Islet of Langerhans (tissue), 1 donor: ENCODE results near the gene PDZD8.

ENCODE experiments used
- FAIRE-seq: peaks from one replicate; lab custom pipeline; 2011; peaks lifted over from hg19 to GRCh38; lab: Jason Lieb, UNC

The PDZD8 gene

DNA sequence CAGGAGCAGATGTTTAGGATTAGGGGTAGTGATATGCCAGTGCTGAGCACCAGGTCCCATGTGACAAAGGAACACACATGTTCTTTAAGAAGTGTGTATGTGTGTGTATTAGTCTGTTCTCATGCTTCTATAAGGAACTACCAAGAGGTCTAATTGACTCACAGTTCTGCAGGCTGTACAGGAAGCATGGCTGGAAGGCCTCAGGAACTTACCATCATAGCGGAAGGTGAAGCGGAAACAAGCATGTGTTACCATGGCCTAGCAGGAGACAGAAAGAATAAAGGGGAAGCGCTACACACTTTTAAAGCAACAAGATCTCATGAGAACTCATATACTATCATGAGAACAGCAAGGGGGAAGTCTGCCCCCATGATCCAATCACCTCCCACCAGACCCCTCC is 22.8 kb upstream of the PDZD8 start:
- no peak for FAIRE-seq

DNA sequence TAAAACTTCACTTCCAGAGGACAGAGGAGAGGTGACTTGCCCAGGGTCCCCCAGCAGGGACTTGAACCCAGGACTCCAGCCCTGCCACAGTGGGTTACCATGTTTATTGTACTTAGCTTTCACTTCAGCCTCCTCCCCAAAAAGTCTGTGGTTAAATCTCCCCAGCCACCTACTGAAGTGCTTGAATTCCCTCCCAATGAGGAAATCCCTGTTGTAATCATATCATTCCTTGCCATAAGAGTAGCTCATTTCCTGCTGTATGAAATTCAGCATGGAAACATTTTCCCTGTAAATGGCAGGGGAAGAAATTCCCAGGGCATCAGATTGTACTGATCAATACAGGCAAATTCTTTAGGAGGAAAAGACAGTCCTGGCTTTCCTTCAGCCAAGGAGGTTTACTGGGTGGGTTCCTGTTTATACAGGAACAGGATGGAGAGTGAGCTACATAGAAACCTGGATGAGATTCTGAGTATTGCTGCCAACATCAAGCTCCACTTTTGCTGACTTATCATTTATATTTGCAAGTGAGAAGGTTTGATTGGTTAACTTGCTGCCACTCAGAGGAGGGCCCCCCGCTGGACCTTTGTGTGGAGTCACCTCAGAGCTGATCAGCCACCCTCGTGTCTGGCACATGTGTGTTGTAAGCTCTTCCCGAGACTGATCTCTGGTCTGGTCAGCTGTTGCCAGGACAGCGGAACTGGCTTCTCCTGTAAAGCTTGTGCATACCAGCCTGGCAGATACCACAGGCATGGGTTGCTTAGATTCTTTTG is 16.4 kb upstream of the PDZD8 start:
- no peak for FAIRE-seq

DNA sequence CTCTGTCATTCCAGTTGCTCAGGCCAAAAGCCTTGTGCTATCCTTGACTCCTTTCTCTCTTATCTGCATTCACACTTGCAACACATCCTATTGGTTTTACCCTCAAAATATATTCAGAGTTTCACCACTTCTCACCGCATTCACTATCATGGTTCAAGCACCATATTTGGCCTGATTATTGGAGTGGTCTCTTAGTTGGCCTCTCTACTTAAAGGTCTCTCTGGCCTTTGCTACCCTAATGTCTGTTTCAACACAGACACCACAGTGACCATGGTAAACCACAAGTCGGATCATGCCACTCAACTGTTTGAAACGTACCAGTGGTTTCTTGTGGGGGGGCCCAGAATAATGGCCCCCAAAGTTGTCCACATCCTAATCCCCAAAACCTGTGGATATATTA is 15.2 kb upstream of the PDZD8 start:
- FAIRE-seq: no peak

DNA sequence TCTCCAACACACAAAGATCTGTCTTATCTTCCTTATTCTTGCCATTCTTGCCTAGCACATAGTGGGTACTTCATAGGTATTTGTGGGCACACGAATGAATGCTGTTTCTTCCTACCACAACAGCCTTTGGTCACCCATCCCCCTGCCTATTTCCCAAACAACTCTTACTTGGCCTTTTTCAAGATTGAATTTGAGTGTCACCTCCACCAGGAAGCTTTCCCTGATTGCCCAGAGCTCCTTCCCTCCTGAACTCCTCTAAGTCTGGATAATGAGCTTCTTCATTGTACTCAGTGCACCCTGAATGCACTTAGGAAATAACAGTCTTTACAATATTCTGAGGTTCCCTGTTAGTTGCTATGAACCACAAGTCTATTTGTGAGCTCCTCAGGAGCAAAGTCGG is 11.6 kb upstream of the PDZD8 start:
- FAIRE-seq: no peak

DNA sequence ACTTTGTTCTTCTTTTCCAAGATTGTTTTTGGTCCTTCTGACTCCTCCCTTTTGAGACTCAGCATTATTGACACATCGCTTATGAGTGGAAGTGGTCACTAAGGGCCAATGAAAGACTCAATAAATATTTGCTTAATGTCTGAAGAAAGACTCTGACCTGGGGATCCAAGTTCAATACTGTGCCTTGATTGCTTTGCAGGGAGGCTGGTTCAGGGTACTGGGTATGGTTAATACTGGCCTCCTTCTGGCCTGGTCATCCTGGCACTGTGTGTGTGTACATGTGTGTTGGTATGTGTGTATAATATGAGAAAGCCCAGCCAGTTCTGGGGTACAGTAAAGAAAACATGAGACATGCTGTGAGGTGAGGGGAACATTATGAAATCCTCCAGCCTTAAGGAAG is 7.6 kb upstream of the PDZD8 start:
- no peak for FAIRE-seq

DNA sequence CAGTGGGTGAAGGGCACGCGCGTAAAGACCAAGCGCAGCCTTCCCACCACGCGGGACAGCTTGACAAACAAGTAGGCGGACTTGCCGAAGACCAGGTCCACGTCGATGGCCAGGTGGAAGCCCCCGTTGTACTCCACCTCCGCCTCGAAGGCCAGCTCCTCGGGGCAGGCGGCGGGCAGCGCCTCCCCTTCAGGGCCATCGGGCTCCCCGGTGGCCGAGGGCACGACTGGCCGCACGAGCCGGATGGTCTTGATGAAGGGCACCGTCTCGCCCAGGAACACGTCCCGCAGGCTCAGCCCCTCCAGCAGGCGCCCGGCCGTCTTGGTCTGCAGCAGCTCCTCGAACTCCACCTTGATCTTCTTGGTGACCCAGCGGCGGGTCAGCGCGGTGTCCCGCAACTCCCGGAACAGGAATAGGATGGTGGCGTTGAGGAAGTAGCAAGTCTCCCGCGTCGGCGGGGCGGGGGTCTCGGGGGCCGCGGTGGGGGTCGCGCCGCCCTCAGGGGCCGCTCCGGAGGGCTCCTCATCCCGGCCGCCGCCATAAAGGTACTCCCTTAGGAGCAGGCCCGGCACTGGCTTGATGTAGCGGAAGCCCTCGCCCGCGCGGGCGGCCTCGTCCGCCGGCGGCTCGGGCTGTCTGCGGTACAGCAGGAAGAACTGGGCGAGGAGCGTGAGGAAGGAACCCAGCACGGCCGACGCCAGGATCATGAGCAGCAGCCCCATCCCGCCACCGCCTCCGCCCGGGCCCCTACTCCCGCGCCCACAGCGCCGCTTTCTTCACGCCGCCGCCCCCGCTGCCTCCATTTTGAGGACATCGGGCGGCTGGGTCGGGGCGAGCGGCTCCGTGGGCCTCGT is 507 bp downstream of the PDZD8 start:
- no peak for FAIRE-seq

DNA sequence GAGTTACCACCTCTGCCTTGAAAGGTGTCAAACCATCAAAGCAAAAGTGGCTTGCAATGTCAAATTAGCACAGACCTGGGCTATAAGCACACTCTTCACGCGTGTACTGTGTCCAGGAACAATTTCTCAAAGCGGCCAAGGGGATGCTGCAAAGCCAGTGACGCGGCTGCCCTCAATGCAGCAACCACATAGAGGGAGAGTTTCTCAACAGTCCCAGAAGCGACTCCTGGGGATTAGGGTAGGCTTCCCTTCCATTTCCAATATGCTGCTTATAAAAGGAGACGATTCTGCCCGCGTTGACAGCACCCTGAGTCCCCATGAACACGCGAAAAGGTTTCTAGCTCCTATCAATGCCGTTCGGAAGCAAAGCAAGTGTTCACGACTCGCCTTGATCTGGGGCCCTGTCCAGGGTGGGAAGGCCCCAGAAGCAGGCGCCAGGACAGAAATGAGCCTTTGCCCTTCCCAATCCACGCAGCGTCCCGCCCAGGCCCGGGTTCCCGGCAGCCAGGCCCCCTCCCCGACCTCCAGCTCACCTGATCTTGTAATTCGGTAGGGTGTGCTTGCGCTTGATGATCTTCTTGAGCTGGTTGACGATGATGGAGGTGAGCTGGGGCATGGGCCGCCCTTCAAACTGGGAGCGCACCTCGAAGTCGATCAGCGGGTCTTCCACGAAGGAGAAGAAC is 1.3 kb downstream of the PDZD8 start:
- FAIRE-seq: no peak

DNA sequence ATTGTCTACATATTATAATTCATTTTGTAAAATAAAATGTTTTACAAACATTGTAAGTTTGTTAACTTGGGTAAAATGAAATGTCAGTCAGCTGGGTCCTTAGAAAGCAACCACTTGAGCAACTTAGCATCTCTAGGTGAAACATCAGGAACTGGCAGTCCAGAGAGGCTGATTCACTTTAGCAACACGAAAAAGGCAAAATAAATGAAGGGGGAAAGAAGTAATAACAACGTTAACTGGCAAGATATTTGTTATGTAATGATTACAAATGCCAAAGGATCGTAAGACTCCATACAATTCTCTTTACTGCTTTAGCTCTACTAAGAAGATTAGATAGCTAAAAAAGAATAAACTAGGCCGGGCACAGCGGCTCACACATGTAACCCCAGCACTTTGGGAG is 5.0 kb downstream of the PDZD8 start:
- FAIRE-seq: no peak

DNA sequence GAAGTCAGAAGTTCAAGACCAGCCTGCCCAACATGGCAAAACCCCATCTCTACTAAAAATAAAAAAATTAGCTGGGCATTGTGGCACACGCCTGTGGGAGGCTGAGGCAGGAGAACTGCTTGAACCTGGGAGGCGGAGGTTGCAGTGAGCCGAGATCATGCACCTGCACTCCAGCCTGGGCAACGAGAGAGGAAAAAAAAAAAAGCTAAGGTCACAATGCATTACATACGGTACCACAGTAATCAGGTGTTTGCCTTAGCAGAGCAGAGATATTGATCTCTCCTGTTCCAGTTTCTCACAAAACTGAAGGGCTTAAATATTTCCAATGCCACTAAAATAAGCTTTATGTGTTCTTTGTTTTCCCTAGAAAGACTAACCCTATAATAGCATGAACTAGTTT is 7.5 kb downstream of the PDZD8 start:
- no peak for FAIRE-seq

DNA sequence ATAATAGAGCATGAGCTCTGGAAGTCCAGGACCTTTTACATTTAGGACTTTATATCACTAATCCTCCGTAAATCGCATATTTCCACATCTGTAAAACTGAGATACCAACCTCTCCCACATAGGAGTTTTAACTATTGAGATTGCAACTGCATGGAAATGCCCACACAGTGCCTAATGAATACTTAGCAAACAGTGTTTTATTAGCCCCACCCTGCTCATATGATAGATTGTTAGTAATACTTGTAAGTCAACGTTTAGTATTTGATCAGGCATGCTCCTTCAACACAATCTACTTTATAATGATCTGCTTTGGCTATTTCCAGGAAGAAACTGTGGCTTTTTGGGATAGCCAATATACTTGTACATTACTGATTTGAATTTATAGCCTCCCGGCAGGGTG is 8.5 kb downstream of the PDZD8 start:
- FAIRE-seq: no peak

DNA sequence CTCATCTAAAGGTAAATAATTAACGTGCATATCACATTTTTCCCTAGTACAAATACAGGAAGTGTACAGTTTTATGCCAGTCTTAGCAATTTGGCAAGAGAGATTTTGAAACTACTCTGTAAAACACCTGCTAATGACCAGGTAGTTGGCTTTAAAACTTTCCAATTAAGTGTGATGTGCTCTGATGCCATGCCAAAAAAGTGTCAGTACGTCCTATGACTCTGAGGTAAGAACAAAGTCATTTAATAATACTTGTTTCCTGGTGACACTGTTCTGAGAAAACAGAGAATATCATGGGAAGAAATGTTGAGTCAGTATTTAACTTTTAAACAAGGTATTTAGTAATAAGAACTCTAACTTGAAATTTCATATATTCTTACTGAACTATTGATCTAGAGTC is 9.6 kb downstream of the PDZD8 start:
- FAIRE-seq: peak; percentile 99

DNA sequence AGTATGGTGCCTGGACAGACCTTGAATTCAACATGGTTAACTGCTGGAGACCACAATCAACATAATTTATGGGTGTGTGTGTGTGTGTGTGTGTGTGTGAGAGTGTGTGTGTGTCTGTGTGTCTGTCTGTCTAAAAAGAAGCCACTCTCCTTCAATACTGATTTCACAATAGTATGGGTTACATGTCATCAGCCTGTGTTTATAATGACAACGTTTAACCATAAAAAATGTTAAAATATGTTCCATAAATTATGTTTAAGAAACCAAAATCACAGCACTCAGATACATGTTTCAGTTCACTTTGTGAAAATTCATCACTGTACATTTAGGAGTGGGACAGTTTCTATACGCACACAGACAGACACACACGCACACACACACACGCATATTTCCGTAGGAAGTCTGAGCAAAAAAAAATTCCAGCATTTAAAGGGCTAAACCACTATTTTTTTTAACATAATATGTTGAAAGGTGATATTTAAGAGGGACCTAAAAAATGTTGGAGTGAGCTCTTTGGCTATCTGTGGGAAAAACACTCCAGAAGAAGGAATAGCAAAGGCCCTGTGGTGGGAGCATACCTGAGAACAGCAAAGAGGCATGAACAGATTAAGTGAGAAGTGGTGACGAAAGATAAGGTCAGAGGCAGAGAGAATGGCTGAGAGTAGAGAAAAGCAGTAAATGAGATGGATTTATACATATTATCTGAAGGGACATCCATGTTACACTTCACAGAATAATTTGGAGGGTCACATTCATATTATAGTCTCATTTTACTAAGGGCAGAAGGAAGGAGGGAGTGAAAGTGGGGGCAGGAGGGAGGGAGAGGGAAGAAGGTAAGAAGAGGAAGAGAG is 10.9 kb downstream of the PDZD8 start:
- FAIRE-seq: no peak

DNA sequence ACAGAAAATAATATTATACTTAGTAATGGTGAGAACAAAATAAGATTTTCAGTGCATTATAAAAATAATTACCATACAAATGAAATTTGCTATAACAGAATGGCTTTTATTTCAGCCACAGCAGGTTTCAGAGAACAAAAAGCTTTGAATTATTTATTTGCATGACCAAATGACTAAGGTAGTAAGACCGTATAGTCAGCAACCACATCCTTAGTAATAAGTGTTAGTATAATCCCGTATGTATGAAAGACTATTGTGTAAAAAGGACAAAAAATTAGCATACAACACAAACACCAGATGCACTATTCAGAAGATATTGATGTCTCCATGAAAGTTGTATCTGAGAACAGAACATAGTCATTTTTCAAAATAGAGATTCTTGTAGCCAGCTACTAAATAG is 12.2 kb downstream of the PDZD8 start:
- FAIRE-seq: no peak

DNA sequence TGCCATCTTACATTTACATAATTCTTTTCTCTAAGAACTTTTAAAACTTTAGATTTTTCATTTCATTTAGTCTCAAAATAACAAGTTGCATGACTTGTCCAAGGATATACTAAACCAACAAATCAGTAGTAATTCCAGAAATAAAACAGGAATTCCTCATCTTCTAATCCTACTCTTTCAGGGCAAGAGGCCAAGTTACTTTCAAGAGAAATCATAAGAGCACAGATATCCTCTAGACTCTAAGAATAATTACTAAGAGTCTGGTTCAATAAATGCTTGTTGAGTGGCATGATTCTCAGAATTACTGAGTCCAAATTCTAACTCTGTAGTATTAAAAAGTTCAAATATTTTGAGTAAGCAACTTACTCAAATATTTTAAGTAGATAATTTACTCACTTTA is 12.9 kb downstream of the PDZD8 start:
- peak; percentile 64 for FAIRE-seq

DNA sequence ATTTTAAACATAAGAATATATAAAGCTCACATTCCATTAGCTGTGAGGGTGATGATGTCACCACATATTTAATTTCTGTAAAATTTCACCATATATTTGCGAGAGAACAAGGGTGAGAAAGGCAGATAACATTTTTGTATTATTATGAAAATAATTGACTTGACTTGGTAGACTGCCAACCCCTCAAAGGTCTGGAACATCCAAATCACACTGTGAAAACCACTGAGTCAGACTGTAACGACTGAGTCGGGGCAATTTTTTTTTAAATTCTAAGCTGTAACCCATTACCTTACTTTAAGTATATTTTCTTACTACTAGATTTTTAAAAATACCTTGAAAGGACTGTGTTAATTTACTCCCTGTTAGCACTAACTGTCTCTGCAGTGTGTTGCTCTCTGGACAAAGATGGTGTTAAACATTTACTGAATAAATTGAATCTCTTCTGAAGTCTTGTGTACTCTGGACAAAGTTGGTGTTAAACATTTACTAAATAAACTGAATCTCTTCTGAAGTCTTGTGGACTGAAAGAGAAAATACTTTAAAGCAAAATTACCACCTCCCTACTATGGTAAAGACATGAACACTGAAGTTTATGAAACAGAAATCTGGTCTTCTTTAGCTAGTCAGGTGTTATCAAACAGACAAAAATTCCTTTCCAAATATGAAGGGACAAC is 14.1 kb downstream of the PDZD8 start:
- FAIRE-seq: peak; percentile 86

DNA sequence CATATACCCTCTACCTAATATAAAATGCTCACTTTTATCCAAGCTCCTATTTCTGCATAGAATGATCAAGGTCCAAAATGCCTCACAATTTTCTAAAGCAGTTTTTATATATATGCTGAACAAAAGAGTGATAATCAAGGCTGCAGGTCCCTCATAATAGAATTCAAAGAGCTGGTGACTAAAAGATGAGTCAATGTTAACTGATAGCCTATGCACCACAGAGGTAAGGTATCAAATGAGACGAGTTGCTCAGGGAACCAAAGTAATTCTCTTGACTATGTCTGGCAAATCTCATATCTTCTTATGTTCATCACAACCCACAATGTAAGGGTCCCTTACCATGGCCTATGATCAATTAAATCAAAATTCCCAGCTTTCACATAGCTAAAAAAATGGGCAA is 15.2 kb downstream of the PDZD8 start:
- no peak for FAIRE-seq

DNA sequence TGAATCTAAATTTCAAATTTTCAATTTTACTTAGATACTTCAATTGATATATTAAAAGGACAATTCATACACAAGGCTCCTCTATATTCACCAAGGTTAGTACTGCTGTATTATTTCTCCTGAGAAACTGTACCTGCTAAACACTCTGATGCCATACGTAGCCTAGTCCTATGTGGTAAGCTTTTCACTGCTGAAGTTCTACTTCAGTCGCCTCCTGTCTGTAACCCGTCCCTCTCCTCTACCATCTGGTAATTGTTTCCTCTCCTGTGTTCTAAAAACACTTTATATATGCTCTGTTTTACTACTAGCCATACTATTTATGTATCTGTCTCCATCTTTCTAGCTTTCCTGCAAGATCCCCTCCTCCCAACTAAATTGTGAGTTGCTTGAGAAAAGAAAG is 20.2 kb downstream of the PDZD8 start:
- FAIRE-seq: no peak

DNA sequence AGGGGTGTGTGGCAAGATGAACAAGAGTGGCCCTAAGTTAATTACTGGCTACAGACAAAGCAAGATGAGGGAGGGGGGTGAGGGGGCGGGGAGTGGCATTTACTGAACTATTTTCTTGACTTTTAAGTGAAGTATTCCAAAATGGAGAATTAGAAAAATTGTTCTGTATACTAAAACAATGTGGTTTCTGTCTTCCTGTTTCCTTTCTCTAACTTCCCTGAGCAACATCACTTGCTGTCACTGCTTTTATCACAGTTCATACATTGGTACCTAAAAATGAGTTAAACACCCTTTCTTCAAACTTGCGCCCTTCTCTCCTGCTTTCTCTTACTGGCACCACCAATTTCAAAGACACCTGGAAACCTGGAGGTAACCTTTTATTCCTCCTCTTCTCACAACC is 21.6 kb downstream of the PDZD8 start:
- FAIRE-seq: no peak

DNA sequence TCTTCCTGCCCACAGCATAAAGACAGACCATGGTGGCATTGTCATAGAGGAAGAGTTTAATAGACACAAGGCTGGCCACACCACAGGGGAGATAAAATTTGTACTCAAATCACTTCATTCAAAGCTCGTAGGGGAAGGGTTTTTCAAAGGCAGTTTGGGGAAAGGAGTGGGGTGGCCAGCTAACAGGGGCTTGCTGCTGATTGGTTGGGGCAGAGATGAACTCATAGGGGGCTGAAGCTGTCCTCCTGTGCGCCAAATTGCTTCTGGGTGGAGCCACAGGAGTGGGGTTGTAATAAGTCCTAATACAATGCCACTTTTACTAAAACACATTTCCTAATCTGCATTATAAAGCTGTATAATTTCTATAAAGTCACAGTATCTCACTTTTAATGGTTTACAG is 22.5 kb downstream of the PDZD8 start:
- no peak for FAIRE-seq

DNA sequence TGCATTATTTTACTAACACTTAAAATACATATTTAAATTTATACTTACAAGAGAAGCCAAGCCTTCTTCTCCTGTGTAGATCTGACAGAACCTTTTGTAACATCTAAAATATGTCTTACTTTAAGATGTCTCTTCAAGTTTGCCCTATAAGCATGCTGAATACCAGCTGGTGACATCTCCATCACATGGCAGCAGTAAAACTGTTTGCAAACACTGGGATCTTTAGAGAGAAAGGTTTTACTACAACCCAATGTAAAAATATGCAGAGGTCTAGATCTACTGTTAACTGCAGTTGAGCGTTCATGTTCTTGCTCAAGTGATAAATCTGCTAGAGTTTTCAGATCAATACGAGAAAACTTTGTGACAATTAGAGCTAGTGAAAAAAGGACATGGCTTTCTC is 23.2 kb downstream of the PDZD8 start:
- FAIRE-seq: no peak

DNA sequence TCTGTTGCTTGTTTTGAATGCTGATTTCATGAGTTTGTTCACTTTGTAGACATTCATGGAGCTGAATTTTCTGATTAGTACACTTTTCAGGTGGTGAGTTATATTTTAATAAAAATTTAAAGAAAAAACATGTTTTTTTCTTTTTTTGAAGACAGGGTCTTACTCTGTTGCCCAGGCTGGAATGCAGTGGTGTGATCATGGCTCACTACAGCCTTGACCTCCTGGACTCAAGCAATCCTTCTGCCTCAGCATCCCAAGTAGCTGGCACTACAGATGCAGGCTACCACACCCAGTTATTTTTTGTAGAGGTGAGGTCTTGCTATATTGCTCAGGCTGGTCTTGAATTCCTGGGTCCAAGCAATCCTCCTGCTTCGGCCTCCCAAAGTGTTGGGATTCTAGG is 23.7 kb downstream of the PDZD8 start:
- no peak for FAIRE-seq

DNA sequence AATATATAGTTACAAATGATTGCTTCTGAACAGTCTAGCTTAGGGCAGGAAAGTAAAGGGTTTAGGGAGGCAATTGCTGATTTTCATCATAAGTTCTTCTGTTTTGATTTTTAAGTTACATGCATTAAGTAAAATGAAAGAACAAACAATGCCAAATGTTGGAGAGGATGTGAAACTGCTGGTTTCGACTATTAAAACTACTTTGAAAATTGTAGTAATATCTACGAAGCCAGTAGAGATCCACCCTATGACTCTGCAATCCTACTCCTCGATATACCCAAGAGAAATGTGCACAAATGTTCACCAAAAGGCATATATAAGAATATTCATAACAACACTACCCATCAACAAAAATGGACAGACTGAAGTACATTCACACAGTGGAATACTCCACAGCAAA is 24.3 kb downstream of the PDZD8 start:
- no peak for FAIRE-seq
